Right atrium auricular region (tissue), 2 donors: ENCODE measurements around the gene SCNM1. TPM values are rescaled to one million over a fixed set of nuclear protein-coding genes. Genes with fewer than 3 reads are reported as not detected.
A peak's percentile ranks its signal among the peaks of the same experiment; 100 is the strongest.
"Not testable (repeated sequence)": the region's sequence is repeated elsewhere in the genome, so short reads cannot be mapped to it uniquely, and the experiment has no call there.

Experiments
- DNase-seq: peaks from one replicate; pipeline ENCODE4 v3.0.0-alpha.2; 2019; ENCODE audit warnings: low spot score
- H3K27ac ChIP-seq, 2 donors: fragments of 200-600 bp; sonication (generic); 1 replicate in 1 of 2; 2 replicates in 1 of 2; pipeline ENCODE4 v1.5.1; 2016 to 2019
- H3K27me3 ChIP-seq, 2 donors: fragments of 200-600 bp; sonication (generic); one replicate each; pipeline versions ENCODE4 v1.5.1 to v1.6.0; 2017 to 2019
- H3K36me3 ChIP-seq: fragments of 200-600 bp; sonication (generic); one replicate; pipeline ENCODE4 v1.5.1; 2016
- H3K4me1 ChIP-seq, 2 donors: fragments of 200-600 bp; sonication (generic); one replicate each; pipeline versions ENCODE4 v1.5.1 to v1.6.0; 2017 to 2019
- H3K4me3 ChIP-seq, 2 donors: fragments of 200-600 bp; sonication (generic); 1 replicate in 1 of 2; 2 replicates in 1 of 2; pipeline ENCODE4 v1.5.1; 2017 to 2019; ENCODE audit warnings: mild to moderate bottlenecking in 1 of 2, moderate library complexity in 1 of 2
- H3K9me3 ChIP-seq, 2 donors: fragments of 200-600 bp; sonication (generic); one replicate each; pipeline ENCODE4 v1.5.1; 2019
- total RNA-seq, 2 donors: library from RNA; depleted of rRNA; stranded (reverse); fragments of >200 nt; gene quantifications; one replicate each; pipeline ENCODE4 v1.1.0, GENCODE V29; 2016
- TF ChIP-seq, protein P1 (sequence below), 2 donors: fragments of 200-600 bp; sonication (generic); IDR thresholded peaks; one replicate each; pipeline ENCODE4 v1.5.1; 2019; ENCODE audit warnings: antibody characterized with exemption in 2 of 2

Gene SCNM1
- total RNA-seq, 2 donors from 2014 or later = 14.4 to 14.7 TPM

DNA sequence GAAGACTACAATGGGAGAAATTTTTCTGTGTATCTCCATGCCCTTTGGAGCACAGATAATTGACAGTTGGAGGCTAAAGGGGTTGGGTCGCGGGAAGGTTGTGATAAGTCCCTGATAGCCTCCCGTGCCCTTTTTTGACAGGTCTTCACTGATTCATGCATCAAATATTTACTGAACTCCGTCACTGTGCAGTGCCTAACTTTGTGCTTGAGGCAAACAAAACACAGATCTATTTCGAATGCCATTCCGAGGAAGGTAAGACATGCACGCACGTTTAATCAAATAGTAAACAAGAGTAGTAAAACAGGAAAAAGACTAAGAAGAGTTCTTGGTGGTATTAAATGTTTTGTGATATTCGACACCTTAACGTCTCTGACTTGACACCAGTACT, 31.9 kb downstream of the SCNM1 start:
- TF ChIP-seq, protein P1, sequence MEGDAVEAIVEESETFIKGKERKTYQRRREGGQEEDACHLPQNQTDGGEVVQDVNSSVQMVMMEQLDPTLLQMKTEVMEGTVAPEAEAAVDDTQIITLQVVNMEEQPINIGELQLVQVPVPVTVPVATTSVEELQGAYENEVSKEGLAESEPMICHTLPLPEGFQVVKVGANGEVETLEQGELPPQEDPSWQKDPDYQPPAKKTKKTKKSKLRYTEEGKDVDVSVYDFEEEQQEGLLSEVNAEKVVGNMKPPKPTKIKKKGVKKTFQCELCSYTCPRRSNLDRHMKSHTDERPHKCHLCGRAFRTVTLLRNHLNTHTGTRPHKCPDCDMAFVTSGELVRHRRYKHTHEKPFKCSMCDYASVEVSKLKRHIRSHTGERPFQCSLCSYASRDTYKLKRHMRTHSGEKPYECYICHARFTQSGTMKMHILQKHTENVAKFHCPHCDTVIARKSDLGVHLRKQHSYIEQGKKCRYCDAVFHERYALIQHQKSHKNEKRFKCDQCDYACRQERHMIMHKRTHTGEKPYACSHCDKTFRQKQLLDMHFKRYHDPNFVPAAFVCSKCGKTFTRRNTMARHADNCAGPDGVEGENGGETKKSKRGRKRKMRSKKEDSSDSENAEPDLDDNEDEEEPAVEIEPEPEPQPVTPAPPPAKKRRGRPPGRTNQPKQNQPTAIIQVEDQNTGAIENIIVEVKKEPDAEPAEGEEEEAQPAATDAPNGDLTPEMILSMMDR (IDR thresholded peaks at IDR 0.05) = no peak
- Histone ChIP-seq H3K27ac (peak overlapping the region; percentile 94), H3K27me3 (no peaks in the 10 kb centered on the region), H3K9me3 (no peaks in the 10 kb centered on the region), H3K4me1 (peaks cover 0 to 43% of the 10 kb centered on the region in 2 donors), H3K36me3 (peaks cover 8% of the 10 kb centered on the region), H3K4me3 (peak overlapping the region; percentile 87)
- no peak for DNase-seq

DNA sequence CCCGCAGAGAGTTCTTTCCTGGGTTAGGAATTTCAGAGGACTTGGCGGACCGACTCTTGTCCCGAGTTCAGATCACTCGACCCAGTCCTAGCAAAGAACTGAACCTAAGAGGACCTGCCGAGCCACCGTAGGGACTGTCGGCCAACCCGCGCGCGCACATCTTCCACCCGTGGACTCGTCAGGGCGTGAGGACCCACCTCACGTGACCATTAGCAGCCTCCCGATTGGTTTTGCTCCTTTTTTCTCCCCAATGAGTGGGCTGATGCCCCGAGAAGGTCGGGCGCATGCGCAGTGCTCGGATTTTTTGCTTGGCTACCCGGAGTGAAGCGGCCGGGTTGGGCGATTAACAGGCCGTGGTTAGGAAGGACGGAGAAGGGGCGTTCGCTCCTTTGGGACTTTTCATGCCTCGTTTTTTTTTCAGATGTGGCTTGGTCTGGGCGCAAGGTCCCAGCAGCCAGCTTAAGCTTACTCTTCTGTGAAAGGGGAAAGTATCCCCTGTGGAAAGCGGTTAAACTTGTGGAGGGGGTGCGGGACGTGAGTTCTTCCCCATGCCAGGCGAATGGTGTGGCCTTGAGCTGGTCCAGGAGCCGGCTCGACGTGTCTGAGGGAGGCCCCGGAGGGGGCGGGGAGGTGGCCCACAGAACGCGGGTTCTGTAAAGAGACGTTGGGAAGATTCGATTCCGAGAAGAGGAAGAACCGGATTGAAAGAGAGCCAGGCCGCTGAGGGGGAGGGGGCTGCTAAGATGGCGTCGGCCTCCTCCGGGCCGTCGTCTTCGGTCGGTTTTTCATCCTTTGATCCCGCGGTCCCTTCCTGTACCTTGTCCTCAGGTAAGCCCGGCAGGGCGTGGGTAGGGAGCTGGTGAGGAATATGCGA, 32.5 kb downstream of the SCNM1 start, which contains the start of gene PIP5K1A:
PIP5K1A (plus strand) TSS at position 299 of the 874 bp plus-strand sequence; CDS start at position 744, 445 bp downstream.
- DNase-seq = peak; percentile 100
- Histone ChIP-seq H3K9me3 (no peaks in the 10 kb centered on the region), H3K27me3 (no peaks in the 10 kb centered on the region), H3K36me3 (peaks cover 14% of the 10 kb centered on the region), H3K4me3 (peak within 1 kb of the TSS; percentile 87), H3K27ac (peak within 1 kb of the TSS; percentile 94), H3K4me1 (peaks cover 0 to 45% of the 10 kb centered on the region in 2 donors)
- TF ChIP-seq, protein P1 (IDR thresholded peaks at IDR 0.05) = no peak

DNA sequence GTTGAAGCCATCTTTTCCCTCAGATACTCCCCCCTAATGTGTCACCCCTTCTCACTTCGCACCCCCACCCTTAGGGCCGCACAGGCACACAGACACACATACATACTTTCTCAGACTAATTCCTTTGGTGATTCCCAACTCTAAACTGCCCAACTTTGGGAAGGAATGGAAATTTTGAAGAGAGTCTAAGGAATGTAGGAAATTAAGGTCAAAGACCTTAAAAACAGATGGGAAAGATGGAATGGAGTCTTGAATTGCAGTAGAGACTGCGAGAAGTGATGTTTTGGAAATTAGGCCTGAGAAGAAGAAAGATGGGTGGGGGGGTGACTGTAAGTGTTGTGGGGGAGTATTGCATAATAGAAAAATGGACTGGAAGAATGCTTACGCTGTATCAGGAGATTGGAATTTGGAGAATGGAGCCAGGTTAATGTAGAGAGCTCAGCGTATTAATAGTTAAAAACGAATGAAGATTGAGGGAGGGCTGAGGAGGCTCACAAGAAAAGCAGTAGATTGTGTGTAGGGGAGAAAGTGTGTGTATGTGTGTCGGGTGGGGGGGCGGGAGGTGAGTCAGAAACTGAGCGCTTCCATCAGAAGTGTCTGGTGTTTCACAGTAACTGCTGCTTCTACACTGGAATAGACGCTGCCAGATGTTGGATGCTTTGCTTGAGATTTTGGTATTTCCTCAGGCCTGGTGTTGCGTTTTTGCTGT, 34.1 kb downstream of the SCNM1 start:
- Histone ChIP-seq H3K27me3 (no peaks in the 10 kb centered on the region), H3K4me3 (peak overlapping the region; percentile 87), H3K9me3 (no peaks in the 10 kb centered on the region), H3K36me3 (peaks cover 15% of the 10 kb centered on the region), H3K27ac (peak overlapping the region; percentile 94), H3K4me1 (peaks cover 0 to 52% of the 10 kb centered on the region in 2 donors)
- TF ChIP-seq, protein P1 (IDR thresholded peaks at IDR 0.05) = no peak
- DNase-seq = no peak

DNA sequence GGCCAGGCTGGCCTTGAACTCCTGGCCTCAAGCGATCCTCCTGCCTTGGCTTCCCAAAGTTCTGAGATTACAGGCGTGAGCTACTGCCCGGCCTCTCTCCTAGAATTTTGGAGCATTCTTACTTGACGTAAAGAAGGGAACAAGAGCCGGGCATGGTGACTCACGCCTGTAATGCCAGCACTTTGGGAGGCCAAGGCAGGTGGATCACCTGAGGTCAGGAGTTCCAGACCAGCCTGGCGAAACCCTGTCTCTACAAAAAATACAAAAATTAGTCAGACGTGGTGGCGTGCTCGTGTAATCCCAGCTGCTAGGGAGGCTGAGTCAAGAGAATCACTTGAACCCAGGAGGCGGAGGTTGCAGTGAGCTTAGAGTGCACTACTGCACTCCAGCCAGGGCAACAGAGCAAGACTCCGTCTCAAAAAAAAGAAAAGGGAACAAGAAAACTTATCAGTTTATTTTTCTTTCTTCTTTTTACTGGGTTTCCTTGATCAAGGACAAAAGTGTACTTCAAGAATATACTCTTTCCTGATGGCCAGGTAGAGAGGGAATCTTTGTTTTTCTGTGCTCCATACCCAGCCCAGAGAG, 39.5 kb downstream of the SCNM1 start:
- not testable (repeated sequence) for H3K9me3 ChIP-seq, DNase-seq, H3K4me3 ChIP-seq, H3K27me3 ChIP-seq, H3K27ac ChIP-seq
- peaks cover 50% of the 10 kb centered on the region for H3K36me3 ChIP-seq
- H3K4me1 ChIP-seq = peaks cover 0 to 34% of the 10 kb centered on the region in 2 donors

DNA sequence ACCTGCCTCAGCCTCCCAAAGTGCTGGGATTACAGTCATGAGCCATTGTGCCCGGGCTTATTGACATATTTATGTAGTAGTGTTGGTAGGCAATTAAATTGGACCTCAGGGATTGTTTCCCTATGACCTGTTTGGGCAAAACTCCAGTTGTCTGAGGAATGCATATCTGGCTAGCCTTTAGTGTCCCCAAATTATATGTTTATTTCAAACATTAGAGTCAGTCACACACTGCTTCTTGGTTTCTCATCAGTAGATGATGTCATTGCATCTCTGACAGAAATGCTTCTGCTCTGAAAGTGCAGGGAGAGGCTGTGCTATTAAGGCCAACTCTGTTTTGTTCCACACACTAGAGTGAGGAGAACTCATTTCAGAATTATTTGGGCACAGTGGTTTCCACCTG, 44.9 kb downstream of the SCNM1 start:
- DNase-seq = no peak
- Histone ChIP-seq H3K4me3 (no peak overlapping the region), H3K27ac (no peak overlapping the region), H3K36me3 (peaks cover 41% of the 10 kb centered on the region), H3K9me3 (no peaks in the 10 kb centered on the region), H3K27me3 (no peaks in the 10 kb centered on the region), H3K4me1 (no peaks in the 10 kb centered on the region)
- TF ChIP-seq, protein P1 (IDR thresholded peaks at IDR 0.05) = no peak
